MM.1S (cell line): ENCODE measurements around the gene SCNN1B.

ENCODE experiments used
- DNase-seq: peaks from one replicate; pipeline ENCODE4 v3.0.0-alpha.2; 2015
- H2AFZ ChIP-seq: fragments of 300-600 bp; sonication (generic); 2 replicates; pipeline ENCODE4 v1.6.0; 2016; ENCODE audit warnings: antibody characterized with exemption, low read length
- H3F3A ChIP-seq: fragments of 300-600 bp; sonication (generic); 2 replicates; pipeline ENCODE4 v1.6.1; 2016; ENCODE audit warnings: mild to moderate bottlenecking, antibody characterized with exemption, low read length, moderate library complexity, mixed read lengths; ENCODE audit not compliant: insufficient read depth
- H3K27ac ChIP-seq: fragments of 300-600 bp; sonication (generic); 2 replicates; pipeline ENCODE4 v1.5.1; 2016; ENCODE audit warnings: mild to moderate bottlenecking, low read length
- H3K27me3 ChIP-seq: fragments of 300-600 bp; sonication (generic); replicated peaks from 2 replicates; pipeline ENCODE4 v1.6.0; 2016; ENCODE audit warnings: low read length; ENCODE audit not compliant: insufficient read depth
- H3K36me3 ChIP-seq: fragments of 300-600 bp; sonication (generic); replicated peaks from 2 replicates; pipeline ENCODE4 v1.6.1; 2016; ENCODE audit warnings: mild to moderate bottlenecking, low read length, mixed read lengths; ENCODE audit not compliant: insufficient read depth
- H3K4me1 ChIP-seq: fragments of 300-600 bp; sonication (generic); 2 replicates; pipeline ENCODE4 v1.6.1; 2016; ENCODE audit warnings: low read length, mixed read lengths
- H3K4me2 ChIP-seq: fragments of 300-600 bp; sonication (generic); 2 replicates; pipeline ENCODE4 v1.6.0; 2016; ENCODE audit warnings: low read depth, low read length
- H3K4me3 ChIP-seq: fragments of 300-600 bp; sonication (generic); 2 replicates; pipeline ENCODE4 v1.5.1; 2016; ENCODE audit warnings: low read length, mixed read lengths
- H3K79me2 ChIP-seq: fragments of 300-600 bp; sonication (generic); 2 replicates; pipeline ENCODE4 v1.6.1; 2016; ENCODE audit warnings: mixed run types, low read length, mixed read lengths
- H3K9ac ChIP-seq: fragments of 300-600 bp; sonication (generic); 2 replicates; pipeline ENCODE4 v1.6.1; 2016; ENCODE audit warnings: low read length, mixed read lengths
- H3K9me2 ChIP-seq: fragments of 300-600 bp; sonication (generic); replicated peaks from 2 replicates; pipeline ENCODE4 v1.6.1; 2016; ENCODE audit warnings: mild to moderate bottlenecking, low read length, mixed read lengths; ENCODE audit not compliant: insufficient read depth
- H3K9me3 ChIP-seq: fragments of 300-600 bp; sonication (generic); replicated peaks from 2 replicates; pipeline ENCODE4 v1.6.1; 2016; ENCODE audit warnings: mild to moderate bottlenecking, low read length, mixed read lengths; ENCODE audit not compliant: insufficient read depth
- H4K20me1 ChIP-seq: fragments of 300-600 bp; sonication (generic); 2 replicates; pipeline ENCODE4 v1.6.1; 2016; ENCODE audit warnings: mild to moderate bottlenecking, low read length, moderate library complexity, mixed read lengths; ENCODE audit not compliant: insufficient read depth
- CTCF ChIP-seq: fragments of 300-600 bp; sonication (generic); IDR thresholded peaks from 2 replicates; pipeline ENCODE4 v1.5.1; 2016; ENCODE audit warnings: antibody characterized with exemption, low read length, mixed read lengths
- EZH2 ChIP-seq: fragments of 300-600 bp; sonication (generic); optimal IDR thresholded peaks from 2 replicates; pipeline ENCODE3; 2017; ENCODE audit warnings: low read depth, mild to moderate bottlenecking, antibody characterized with exemption, low read length, mixed read lengths
- EZH2phosphoT487 ChIP-seq: fragments of 300-600 bp; sonication (generic); IDR thresholded peaks from 2 replicates; pipeline ENCODE4 v1.6.1; 2018; ENCODE audit warnings: antibody characterized with exemption, low read length

Gene SCNN1B

GRCh38 chr16:23402100-23402499 lies 100.0 kb downstream of the SCNN1B start:
- peaks cover 45% of the 10 kb centered on the region for H3F3A ChIP-seq
- H4K20me1 ChIP-seq, result no peaks in the 10 kb centered on the region
- no peaks in the 10 kb centered on the region for H3K79me2 ChIP-seq
- H3K4me3 ChIP-seq, result no peak overlapping the region
- H3K4me2 ChIP-seq, result no peak overlapping the region
- no peak overlapping the region for H3K9ac ChIP-seq
- no peaks in the 10 kb centered on the region for H3K9me3 ChIP-seq
- TF ChIP-seq CTCF (no peak), EZH2 (no peak), EZH2phosphoT487 (no peak)
- no peaks in the 10 kb centered on the region for H3K9me2 ChIP-seq
- H3K27me3 ChIP-seq, result no peaks in the 10 kb centered on the region
- peaks cover 65% of the 10 kb centered on the region for H3K4me1 ChIP-seq
- no peak overlapping the region for H2AFZ ChIP-seq
- DNase-seq, result no peak
- H3K36me3 ChIP-seq, result no peaks in the 10 kb centered on the region
- peak overlapping the region; percentile 97 for H3K27ac ChIP-seq

- no peak for TF ChIP-seq CTCF
- TF ChIP-seq EZH2, result no peak
- no peaks in the 10 kb centered on the region for H3K79me2 ChIP-seq
- no peaks in the 10 kb centered on the region for H3K36me3 ChIP-seq
- H3K9me2 ChIP-seq, result no peaks in the 10 kb centered on the region
- no peaks in the 10 kb centered on the region for H3K9me3 ChIP-seq
- H3K27ac ChIP-seq, result peak overlapping the region; percentile 97
- peak overlapping the region; percentile 86 for H3K9ac ChIP-seq
- peaks cover 72% of the 10 kb centered on the region for H3K4me1 ChIP-seq
- H3F3A ChIP-seq, result peaks cover 47% of the 10 kb centered on the region
- 0 out of 2 replicates have a peak overlapping the region, but pooled peaks have one; percentile 29 for H2AFZ ChIP-seq
- peak overlapping the region; percentile 83 for H3K4me2 ChIP-seq
- H3K4me3 ChIP-seq, result peak overlapping the region; percentile 27
- no peaks in the 10 kb centered on the region for H3K27me3 ChIP-seq
- DNase-seq, result peak; percentile 98
- H4K20me1 ChIP-seq, result no peaks in the 10 kb centered on the region
These were observed 101.4 kb downstream of the SCNN1B start for GRCh38 chr16:23403547-23403946.

- TF ChIP-seq EZH2phosphoT487, result no peak
- TF ChIP-seq EZH2, result no peak
- no peak for TF ChIP-seq CTCF
- Histone ChIP-seq H3K36me3 (no peaks in the 10 kb centered on the region), H2AFZ (no peak overlapping the region), H3K9ac (peak overlapping the region; percentile 58), H3F3A (peaks cover 47% of the 10 kb centered on the region), H3K9me2 (no peaks in the 10 kb centered on the region), H3K9me3 (no peaks in the 10 kb centered on the region), H4K20me1 (no peaks in the 10 kb centered on the region), H3K4me3 (no peak overlapping the region), H3K27ac (peak overlapping the region; percentile 97), H3K27me3 (no peaks in the 10 kb centered on the region), H3K4me2 (peak overlapping the region; percentile 37; the same call in 1 of the 2 replicates), H3K79me2 (no peaks in the 10 kb centered on the region), H3K4me1 (peaks cover 65% of the 10 kb centered on the region)
- DNase-seq, result no peak
These were observed 103.9 kb downstream of the SCNN1B start for GRCh38 chr16:23406024-23406423.
